GM21381 (cell line): ENCODE results near the gene BRD2.
"Not testable (repeated sequence)": the region's sequence is repeated elsewhere in the genome, so short reads cannot be mapped to it uniquely, and the experiment has no call there.

ENCODE experiments used
- ATAC-seq: cut with Tn5 transposase; IDR thresholded peaks from one replicate; pipeline ENCODE4 v1.9.1; 2021; ENCODE audit warnings: mild to moderate bottlenecking, moderate library complexity; ENCODE audit not compliant: unreplicated experiment

Gene BRD2

DNA sequence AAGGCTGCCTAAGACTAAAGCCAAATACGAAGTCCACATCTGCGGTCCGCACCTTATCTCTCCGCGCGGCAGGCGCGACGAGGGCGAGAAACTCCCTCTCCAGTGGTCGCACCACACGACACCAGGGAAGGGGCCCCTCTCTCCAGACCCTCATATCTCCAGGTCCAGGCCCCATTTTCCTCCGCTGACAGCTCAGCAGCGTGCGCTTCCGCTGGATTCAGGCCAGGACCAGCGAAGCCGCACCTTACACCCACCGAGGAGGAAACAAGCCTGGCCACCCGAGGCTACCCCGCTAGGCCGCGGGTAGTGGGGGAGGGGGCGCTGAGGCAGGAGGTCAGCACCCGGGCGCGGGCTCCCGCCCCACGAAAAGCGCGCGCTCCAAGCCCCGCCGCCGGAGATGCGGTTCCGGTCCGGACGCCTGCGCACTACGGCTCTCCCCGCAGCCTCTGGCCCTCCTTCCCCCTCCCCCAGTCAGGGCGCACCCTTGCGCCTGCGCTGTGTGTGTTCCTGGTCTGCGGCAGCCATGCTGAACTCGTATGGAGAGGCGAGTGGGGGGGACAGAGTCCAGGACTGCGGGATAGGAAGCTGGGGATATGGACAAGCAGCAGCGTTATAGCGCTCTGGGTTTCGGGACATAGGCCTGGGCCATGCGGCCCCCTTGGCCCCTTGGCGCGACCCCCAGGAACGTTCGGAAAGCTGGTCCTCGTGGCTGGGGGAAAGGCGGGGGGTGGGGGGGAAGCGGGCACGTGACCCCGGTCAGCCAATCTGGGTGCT is at the start of gene BRD2:
Gene BRD2 (plus strand): TSS at position 502 of the 774 bp plus-strand sequence. CDS start 4,305 bp downstream, outside the sequence.
- peak; percentile 30 for ATAC-seq

DNA sequence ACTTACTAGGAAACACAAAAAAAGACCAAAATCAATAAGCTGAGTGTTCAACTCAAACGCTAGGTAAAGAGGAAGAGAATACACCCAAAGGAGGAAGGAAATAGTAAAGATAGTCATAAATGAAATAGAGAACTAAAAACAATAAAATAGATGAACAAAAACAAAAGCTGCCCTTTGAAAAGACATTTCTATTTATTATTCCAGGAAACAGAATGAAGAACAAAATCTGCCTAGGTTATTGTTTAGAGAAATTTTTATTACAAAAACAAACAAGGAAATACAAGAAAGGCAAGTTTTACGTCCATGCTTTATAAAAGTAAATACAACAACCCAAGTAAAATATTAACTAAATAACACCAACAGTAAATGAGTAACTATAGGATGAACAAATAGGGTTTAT is 47.7 kb upstream of the BRD2 start:
- no peak for ATAC-seq

DNA sequence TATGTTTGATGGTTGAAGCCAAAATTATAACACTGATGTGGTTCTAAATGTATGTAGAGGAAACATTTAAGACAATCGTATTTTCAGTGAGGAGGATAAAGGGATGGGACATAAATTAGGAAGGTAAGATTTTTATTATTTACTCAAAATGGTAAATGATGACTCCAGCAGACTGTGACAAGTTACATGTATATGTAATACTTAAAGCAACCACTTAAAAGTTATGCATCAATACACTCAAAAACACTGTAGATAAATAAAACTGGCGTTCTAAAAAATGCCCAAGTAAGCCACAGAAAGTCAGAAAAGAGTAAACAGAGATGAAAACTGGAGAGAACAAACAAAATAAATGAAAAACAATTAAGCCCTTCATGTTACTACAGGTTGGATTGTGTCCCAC is 46.3 kb upstream of the BRD2 start:
- no peak for ATAC-seq

DNA sequence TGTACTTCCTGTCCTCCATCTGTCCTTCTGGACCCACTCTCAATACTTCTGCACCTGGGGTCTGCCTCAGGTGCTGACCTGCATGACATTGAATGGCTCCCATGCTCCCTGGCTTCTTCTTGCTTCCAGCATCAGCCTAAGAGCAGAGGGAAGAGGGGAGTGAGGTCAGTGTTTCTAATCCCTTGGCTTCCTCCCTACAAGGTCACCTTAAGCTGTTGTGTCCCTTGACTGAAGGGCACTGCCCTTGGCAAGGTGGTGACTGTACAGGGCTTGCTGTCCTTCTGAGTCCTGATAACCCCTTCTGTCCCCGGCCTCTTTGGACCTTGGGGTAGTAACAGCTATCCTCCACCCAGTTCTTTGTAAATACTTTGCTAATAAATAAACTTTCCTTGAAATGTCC is 37.2 kb upstream of the BRD2 start:
- no peak for ATAC-seq

DNA sequence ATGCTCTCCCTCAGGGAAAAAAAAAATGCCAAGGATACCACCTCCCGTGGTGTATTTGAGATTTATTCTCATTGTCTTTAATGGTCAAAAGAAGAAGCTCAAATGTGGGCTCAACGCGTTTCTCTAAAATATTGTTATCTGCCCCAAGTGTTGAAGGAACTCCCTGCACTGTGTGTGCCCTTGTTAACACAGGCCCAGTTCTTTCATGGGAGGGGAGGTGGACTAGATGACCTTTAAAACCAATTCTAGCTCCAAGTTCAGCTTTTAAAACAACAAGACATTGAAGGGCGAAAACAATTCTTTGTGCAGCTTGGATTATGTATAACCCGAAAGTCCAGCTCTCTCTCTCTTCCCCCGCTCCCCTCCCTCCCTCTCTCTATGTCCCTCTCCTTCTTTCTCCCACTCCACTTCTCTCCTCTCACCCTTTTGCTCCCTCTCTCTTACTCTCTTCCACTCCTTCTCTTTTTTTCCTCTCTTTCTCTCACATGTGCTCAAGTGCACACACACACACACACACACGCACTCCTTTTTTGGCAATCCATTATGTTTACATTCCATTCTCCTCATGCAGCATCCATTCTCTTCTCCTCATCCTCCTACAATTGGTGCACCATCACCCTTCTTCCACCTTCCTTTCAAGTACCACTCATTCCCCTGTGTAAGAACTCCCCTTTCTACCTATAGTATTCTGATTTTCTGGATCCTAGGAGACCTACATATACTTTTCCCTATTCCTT is 36.1 kb upstream of the BRD2 start:
- no peak for ATAC-seq

DNA sequence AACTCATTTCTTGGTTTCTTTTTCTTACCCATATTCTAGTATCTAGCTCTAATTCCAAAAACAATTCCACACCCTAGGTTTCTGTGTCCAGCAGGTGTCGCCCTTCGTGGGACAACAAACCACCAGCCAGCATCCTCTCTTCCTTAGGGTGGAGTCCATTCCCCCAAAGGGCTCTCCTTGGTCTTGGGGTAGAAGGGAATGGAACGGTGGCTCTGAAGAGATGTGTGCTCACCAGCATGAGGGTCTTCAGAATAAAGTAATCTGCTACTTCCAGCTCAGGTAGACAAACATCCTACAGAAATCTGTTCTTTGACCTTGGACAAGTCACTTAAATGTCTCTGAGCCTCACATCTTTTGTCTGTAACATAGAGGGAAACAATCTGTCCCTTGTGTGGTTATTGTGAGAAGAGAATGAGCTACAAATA is 34.7 kb upstream of the BRD2 start:
- ATAC-seq = no peak

DNA sequence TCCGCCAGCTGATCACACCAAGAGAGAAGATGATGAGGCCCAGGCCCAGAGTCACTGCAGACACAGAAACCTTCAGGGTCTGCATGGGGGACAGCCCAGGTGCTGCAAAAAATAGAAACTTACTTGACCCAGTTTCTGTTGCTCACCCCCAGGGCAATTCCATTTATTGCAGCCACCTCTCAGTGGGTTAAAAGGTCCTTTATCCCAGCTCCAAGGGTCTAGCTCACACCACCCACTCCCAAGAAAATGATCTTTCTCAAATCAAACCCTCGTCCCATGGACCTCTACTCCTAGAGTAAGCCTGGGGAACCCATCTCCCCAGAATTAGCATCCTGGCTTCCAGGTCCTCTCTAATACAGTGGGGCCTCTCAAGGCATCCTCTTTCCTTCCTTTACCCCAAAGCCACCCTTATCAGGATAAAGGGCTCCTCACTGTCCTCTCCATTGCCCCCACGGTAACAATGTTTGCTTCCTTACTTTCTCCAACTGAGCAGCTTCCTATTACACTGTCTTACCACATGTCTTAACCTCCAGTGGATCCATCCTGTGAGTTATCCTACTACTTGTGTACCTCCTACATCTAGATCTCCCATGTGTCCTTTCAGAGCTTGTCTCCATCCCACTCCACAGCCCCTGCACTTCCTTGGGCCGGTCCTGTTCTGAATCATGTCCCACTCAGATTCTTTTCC is 32.7 kb upstream of the BRD2 start:
- ATAC-seq = no peak

DNA sequence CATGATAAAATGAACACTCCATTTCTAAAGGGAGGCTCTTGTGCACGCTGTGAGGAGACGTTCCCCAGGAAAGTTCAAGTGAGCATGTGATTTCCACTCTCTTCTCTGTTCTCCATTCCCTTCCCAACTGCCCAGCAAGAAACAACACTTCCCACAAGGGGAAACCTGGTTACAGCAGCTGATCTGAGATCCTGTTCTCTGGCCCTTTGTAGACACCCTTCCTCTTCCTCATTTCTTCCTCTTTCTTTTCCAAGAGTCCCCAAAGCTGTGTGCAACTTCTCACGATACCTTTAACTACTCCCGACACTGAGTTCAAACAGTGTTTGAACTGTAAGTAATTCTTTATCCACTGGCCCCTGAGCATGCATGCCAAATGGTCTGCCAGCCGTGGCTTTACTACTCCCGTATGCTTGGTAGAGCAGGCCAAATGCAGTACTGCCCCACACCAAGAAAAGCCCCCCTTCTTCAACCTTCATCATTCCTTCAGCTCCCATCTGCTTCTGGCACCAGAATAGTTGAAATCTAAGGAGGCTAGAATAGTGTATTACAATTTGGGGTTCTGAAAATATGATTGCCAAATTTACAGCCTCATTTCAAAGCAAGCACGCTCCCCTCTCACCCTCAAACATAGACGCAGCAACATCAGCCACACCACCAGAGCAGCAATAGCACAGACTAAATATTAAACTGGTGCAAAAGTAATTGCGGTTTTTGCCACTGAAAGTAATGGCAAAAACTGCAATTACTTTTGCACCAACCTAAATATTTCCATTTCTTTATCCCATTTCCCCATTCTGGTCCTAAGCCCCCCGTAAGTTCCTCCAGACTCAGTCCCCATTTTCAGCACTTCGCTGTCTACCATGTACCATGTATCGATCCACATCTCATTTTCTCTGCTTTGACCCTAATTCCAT is 31.9 kb upstream of the BRD2 start:
- ATAC-seq = no peak

DNA sequence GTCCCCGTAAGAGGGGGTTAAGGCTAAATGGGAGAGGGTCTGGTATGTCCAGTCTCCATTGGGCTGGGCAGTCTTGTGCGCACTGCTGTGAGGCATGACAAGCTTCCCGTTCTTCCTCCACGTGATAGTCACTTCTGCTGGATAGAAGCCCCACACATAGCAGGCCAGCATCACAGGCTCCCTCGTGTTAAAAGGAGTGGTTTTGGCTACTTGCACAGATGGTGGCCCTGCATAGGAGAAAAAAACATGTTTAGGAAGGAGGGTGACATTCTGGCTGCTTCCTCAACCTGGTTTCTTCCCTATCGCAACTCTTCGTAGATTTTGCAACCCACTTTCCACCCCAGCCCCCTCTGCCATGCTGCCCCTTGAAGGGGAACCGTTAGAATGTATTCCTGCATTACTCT is 31.2 kb upstream of the BRD2 start:
- no peak for ATAC-seq

DNA sequence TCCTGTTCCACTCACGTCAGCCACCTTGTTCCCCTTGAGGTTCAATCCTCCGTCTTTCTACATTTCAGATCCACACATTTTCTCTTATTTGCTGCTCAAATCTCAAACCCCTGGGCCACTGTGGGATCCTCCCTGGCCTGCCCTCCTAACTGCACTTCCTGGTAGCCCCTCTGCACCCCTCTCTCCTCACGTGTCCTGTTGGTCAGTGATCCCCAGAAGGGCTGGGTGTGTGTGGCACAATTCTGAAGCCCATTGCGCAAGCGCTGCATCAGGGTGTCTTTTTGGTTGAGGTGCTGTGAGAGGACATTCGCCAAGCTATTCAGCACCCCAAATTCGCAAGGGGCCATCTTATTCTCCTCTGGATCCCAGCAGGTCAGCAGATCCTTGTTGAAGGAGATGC is 29.9 kb upstream of the BRD2 start:
- no peak for ATAC-seq

DNA sequence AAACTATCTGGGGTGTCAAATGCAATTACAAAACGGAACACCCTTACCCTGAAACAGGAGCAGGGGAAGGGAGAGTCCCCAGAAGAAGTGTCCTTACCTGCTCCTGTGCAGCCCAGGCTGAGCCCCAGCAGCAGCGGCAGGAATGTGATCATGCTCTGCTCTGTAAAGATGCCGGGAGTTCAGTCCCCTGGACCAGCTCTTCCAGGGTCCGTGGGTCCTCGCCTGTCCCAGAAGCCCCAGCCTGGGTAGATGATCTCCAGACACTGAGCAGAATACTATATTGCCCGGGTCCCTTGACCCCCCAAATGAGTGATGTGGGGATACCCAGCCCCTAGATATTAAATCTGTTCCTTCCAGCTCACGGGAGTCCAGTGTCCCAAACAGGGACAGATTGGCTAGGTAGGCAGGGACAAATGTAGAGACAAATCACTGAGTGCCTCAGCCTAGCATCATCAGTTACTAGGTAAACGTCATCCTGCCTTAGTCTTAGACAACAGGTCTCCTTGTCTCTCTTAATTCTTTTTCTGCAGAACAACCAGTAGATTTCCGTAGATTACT is 27.7 kb upstream of the BRD2 start, which contains the start of gene HLA-DMB:
Gene HLA-DMB (minus strand): TSS at position 373 of the 558 bp plus-strand sequence. CDS start 221 bp downstream, at position 152.
- peak; percentile 40 for ATAC-seq

DNA sequence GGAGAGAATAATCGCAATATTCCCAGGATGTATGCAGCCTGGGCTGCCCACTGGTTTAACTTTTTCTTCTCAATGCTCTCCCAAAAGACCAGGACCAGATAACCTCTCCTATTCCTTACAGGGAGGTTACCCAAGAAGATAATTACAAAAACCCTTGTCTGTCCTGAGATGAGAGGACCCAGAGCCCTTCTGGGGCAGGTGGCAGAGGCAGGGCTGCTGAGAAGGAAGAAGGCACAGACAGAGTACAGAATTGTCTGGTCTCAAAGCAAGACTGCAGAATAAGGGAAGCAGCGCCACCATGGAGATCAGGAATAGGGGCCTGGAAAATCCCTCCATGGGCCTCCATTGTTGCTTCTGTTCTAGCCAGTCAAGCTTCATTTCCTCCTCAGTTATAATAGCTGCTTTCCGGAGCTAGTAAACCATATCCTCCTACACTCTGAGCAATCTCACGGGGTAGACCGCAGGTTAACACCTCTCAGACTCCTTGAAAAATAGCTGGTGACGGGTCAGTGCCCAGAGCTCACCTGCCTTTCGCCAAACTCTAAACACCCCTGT is 27.1 kb upstream of the BRD2 start:
- peak; percentile 48 for ATAC-seq

DNA sequence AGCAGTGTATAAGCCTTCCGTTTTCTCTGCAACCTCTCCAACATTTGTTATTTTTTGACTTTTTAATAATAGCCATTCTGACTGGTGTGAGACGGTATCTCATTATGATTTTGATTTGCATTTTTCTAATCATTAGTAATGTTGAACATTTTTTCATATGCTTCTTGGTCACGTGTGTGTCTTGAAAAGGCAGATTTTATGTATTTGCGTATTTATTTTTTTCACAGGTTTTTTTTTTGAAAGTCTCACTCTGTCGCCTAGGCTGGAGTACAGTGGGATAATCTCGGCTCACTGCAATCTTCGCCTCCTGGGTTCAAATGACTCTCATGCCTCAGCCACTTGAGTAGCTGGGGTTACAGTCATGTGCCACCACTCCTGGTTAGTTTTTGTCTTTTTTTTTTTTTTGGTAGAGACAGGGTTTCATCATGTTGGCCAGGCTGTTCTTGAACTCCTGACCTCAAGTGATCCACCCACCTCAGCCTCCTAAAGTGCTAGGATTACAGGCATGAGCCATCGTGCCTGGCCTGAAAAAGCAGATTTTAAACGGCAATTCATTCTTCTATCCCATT is 25.8 kb upstream of the BRD2 start:
- ATAC-seq = not testable (repeated sequence)

DNA sequence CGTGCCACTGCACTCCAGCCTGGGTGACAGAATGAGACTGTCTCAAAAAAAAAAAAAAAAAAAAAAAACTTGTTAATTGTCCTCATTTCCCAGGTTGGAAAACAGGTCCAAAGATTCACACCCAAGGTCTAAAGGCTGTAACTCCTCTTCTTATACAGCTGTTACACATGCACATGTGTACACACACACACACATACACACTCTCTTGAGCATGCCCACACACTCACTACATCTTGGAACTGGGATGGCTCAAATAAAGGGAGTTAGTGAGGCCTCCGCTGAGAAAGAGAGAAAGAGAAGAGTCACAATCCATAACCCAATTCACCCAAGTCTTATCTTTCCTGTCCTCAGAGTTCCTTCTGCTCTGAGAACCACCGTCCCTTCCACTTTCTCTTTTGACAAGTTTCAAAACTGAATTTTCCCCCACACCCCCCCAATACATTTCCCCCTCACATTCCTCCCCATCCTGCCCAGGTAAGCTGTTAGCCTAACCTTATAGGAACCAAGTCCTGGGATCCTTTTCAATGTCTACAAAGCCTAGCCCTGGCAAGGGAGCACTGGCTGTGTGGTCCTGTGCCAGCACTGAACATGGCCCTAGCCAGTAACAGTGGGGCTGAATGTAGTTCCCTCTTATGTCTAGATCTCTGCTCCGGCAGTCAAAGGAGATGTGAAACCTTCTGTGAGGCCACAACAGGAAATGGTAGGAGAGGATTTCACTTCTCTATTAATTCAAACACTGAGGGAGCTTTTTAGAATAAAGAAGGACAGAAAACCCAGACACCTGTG is 24.3 kb upstream of the BRD2 start:
- ATAC-seq = peak; percentile 35

DNA sequence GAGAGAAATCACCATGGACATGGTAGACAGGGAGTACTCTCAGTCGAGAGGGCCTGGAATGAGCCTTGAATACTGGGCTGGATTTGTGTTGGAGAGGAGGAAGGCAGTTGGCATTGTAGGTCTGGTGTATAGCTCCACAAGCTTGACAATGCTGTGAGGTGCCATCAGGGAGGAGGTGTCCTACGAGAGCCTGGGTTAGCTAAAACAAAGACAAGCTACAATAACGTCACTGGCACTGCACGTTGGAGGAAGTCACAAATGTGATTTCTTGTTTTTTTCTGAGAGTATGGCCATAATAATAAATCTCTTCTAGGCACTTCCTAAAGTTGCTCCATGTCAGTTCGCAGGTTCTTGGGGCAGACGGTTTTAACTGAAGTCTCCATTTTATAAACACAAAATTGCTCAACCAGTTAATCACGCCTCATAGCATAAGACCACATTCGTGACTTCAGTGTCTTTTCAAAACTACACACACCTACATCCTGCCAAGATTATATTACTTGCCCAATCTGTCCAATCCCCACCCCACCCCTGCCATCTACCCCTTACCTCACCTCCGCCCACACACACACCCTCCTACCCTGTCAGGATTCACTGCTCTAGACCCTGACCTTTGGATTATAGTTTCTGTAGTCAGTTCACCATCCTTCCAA is 23.2 kb upstream of the BRD2 start:
- no peak for ATAC-seq

DNA sequence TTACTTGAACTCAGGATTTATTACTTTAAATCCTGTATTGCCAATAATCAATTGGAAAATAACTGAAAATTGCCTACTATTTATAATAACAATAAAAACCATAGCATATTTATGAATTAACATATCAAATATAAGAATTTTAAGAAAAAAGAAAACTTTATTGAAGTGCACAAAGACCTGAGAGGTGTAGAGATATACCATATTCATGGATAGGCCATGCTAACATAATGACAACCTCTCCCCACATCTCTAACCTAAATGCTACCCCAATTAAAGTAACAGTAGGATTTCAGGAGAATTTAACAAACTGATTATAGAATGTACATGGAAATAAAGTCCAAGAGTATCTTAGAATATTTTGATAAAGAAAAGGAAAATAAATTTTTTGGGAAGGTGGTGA is 22.4 kb upstream of the BRD2 start:
- ATAC-seq = no peak

DNA sequence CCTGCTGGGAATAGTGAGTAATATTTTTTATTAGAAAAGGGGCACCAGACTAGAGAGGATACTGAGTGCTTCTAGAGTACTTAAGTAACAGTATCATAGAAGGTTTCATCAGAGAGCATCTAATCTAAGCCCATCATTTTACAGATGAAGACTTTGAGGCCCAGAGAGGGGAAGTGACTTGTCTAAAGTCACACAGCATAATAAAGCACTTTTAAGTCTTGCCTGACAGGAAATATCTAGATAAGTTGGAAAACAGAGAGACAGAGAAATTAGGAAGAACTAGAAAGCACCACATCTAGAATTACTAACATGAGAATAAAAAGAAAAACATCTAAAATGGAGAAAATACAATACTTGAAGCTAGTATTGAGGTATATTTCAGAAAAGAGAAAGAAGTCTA is 21.5 kb upstream of the BRD2 start:
- no peak for ATAC-seq
